Neural progenitor cell (in vitro differentiated cells): ENCODE data around the gene ANKAR. TPM values are rescaled to one million over a fixed set of nuclear protein-coding genes. Genes with fewer than 3 reads are reported as not detected.
A peak's percentile ranks its signal among the peaks of the same experiment; 100 is the strongest.

ENCODE experiments used
- DNase-seq: peaks from one replicate; pipeline ENCODE4 v3.0.0-alpha.2; 2016; ENCODE audit warnings: low spot score
- H2AFZ ChIP-seq: fragments of 200-600 bp; sonication (generic); replicated peaks from 2 replicates; pipeline ENCODE4 v1.6.1; 2016; ENCODE audit warnings: antibody characterized with exemption
- H3F3A ChIP-seq: fragments of 200-600 bp; sonication (generic); 2 replicates; pipeline ENCODE4 v1.6.1; 2016; ENCODE audit warnings: antibody characterized with exemption, low read depth
- H3K27ac ChIP-seq: fragments of 200-600 bp; sonication (generic); 2 replicates; pipeline ENCODE4 v1.5.1; 2016; ENCODE audit warnings: mild to moderate bottlenecking
- H3K27me3 ChIP-seq: fragments of 200-600 bp; sonication (generic); 2 replicates; pipeline ENCODE4 v1.6.1; 2016; ENCODE audit warnings: mild to moderate bottlenecking, moderate library complexity
- H3K36me3 ChIP-seq: fragments of 200-600 bp; sonication (generic); 2 replicates; pipeline ENCODE4 v1.5.1; 2016
- H3K4me1 ChIP-seq: fragments of 200-600 bp; sonication (generic); 2 replicates; pipeline ENCODE4 v1.6.1; 2016; ENCODE audit warnings: mixed run types
- H3K4me2 ChIP-seq: fragments of 200-600 bp; sonication (generic); 2 replicates; pipeline ENCODE4 v1.6.1; 2016
- H3K4me3 ChIP-seq: fragments of 200-600 bp; sonication (generic); 2 replicates; pipeline ENCODE4 v1.5.1; 2016
- H3K79me2 ChIP-seq: fragments of 200-600 bp; sonication (generic); 2 replicates; pipeline ENCODE4 v1.6.1; 2016; ENCODE audit warnings: low read depth
- H3K9ac ChIP-seq: fragments of 200-600 bp; sonication (generic); 2 replicates; pipeline ENCODE4 v1.6.1; 2016
- H3K9me3 ChIP-seq: fragments of 200-600 bp; sonication (generic); 2 replicates; pipeline ENCODE4 v1.5.1; 2016; ENCODE audit warnings: low read depth
- H4K20me1 ChIP-seq: fragments of 200-600 bp; sonication (generic); 2 replicates; pipeline ENCODE4 v1.6.1; 2016; ENCODE audit warnings: low read depth
- H3K27ac Mint-ChIP-seq: 3 replicates; pipeline ENCODE4 v1.8.0; 2021; ENCODE audit warnings: mixed read lengths
- H3K27me3 Mint-ChIP-seq: 2 replicates; pipeline ENCODE4 v1.8.0; 2022; ENCODE audit warnings: low read depth, mild to moderate bottlenecking, inconsistent platforms, moderate library complexity, mixed read lengths; ENCODE audit not compliant: insufficient read depth
- H3K36me3 Mint-ChIP-seq: 3 replicates; pipeline ENCODE4 v1.8.0; 2021; ENCODE audit warnings: mixed read lengths
- H3K4me1 Mint-ChIP-seq: 3 replicates; pipeline ENCODE4 v1.8.0; 2021; ENCODE audit warnings: mixed read lengths
- H3K4me3 Mint-ChIP-seq: 3 replicates; pipeline ENCODE4 v1.8.0; 2021; ENCODE audit warnings: mild to moderate bottlenecking, moderate library complexity, mixed read lengths
- H3K9me3 Mint-ChIP-seq: 3 replicates; pipeline ENCODE4 v1.8.0; 2020; ENCODE audit warnings: mixed read lengths
- EZH2 ChIP-seq: fragments of 200-600 bp; sonication (generic); IDR thresholded peaks from 2 replicates; pipeline ENCODE4 v1.6.1; 2017; ENCODE audit warnings: antibody characterized with exemption, mild to moderate bottlenecking, moderate library complexity
- EZH2phosphoT487 ChIP-seq: fragments of 200-600 bp; sonication (generic); IDR thresholded peaks from 2 replicates; pipeline ENCODE4 v1.6.1; 2017; ENCODE audit warnings: antibody characterized with exemption
- total RNA-seq: library from RNA; depleted of rRNA; stranded (reverse); fragments of >200 nt; gene quantifications from 2 replicates; pipeline ENCODE4 v1.2.3, GENCODE V29; 2015; ENCODE audit warnings: low replicate concordance
- TF ChIP-seq, protein P1 (sequence below): fragments of 200-600 bp; sonication (generic); IDR thresholded peaks from 2 replicates; pipeline ENCODE4 v1.5.1; 2017; ENCODE audit warnings: antibody characterized with exemption, mild to moderate bottlenecking

ANKAR gene
- 5.0 and 12.0 TPM in 2 replicates for total RNA-seq

- Histone ChIP-seq H3K9ac (peak within 1 kb of the TSS; percentile 64), H3K4me1 (peaks cover 4% of the 10 kb centered on the region), H3K4me3 (peak within 1 kb of the TSS; percentile 57), H3F3A (peaks cover 19% of the 10 kb centered on the region), H3K79me2 (no peaks in the 10 kb centered on the region), H3K36me3 (no peaks in the 10 kb centered on the region), H3K27ac (no peak within 1 kb of the TSS), H3K27me3 (no peaks in the 10 kb centered on the region), H3K4me2 (peak within 1 kb of the TSS; percentile 81), H2AFZ (peak within 1 kb of the TSS; percentile 99), H4K20me1 (no peaks in the 10 kb centered on the region), H3K9me3 (no peaks in the 10 kb centered on the region)
- Mint-ChIP-seq H3K36me3 (peaks cover 23% of the 10 kb centered on the region), H3K9me3 (peaks cover 19% of the 10 kb centered on the region), H3K4me1 (peaks cover 8% of the 10 kb centered on the region), H3K27me3 (no peaks in the 10 kb centered on the region), H3K4me3 (peak within 1 kb of the TSS; percentile 87), H3K27ac (peak within 1 kb of the TSS; percentile 89)
- peak; percentile 96 for DNase-seq
- no peak for TF ChIP-seq EZH2phosphoT487
- TF ChIP-seq, protein P1, sequence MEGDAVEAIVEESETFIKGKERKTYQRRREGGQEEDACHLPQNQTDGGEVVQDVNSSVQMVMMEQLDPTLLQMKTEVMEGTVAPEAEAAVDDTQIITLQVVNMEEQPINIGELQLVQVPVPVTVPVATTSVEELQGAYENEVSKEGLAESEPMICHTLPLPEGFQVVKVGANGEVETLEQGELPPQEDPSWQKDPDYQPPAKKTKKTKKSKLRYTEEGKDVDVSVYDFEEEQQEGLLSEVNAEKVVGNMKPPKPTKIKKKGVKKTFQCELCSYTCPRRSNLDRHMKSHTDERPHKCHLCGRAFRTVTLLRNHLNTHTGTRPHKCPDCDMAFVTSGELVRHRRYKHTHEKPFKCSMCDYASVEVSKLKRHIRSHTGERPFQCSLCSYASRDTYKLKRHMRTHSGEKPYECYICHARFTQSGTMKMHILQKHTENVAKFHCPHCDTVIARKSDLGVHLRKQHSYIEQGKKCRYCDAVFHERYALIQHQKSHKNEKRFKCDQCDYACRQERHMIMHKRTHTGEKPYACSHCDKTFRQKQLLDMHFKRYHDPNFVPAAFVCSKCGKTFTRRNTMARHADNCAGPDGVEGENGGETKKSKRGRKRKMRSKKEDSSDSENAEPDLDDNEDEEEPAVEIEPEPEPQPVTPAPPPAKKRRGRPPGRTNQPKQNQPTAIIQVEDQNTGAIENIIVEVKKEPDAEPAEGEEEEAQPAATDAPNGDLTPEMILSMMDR: peak; percentile 82
Measured at GRCh38 chr2:189674374-189675112, at the start of gene ANKAR. TSS of gene ANKAR (plus strand) at chr2:189674670. CDS start at chr2:189676491, 1,821 bp downstream.

DNA sequence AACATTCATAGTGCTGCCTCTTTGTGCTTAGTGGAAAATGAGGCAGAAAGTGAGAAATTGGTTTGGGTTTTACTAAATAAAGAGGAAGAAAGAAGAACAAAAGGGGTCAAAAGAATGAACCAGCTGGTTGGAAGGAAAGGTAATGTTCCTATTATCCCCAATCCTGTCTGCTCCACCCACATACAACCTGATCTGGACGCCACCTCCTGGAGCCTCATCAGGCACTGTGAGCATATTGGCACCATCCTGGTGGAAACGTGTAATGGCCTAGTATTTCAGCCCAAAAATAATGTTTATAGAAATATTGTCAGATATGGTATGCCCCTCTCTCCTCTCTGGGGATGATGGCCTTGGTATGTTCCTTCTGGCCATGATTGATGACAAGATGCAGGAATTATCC is 48.8 kb upstream of the ANKAR start:
- Histone ChIP-seq H3F3A (no peaks in the 10 kb centered on the region), H2AFZ (no peak overlapping the region), H3K4me3 (no peak overlapping the region), H3K9ac (no peak overlapping the region), H3K4me1 (no peaks in the 10 kb centered on the region), H3K4me2 (no peak overlapping the region), H3K9me3 (no peaks in the 10 kb centered on the region), H3K36me3 (no peaks in the 10 kb centered on the region), H3K27ac (no peak overlapping the region), H4K20me1 (no peaks in the 10 kb centered on the region), H3K79me2 (no peaks in the 10 kb centered on the region), H3K27me3 (no peaks in the 10 kb centered on the region)
- no peak for TF ChIP-seq EZH2
- TF ChIP-seq EZH2phosphoT487: no peak
- TF ChIP-seq, protein P1: no peak
- Mint-ChIP-seq H3K27me3 (no peaks in the 10 kb centered on the region), H3K4me3 (no peak overlapping the region), H3K36me3 (no peaks in the 10 kb centered on the region), H3K27ac (no peak overlapping the region), H3K9me3 (no peaks in the 10 kb centered on the region), H3K4me1 (no peaks in the 10 kb centered on the region)
- no peak for DNase-seq

DNA sequence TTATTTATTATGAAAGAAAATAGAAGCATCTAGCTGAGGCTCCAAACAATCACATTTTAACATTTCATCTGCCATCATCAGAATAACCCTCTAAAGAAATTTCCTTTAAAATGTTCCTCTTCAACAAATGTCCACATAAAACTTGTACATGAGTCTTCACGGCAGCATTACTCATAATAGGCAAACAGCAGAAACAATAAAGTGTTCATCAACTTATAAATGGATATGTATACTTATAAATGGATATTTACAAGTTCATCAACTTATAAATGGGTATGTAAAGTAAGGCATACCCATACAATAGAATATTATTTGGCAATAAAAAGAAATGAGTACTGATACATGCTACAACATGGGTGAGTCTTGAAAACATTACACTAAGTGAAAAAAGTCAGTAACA is 46.7 kb upstream of the ANKAR start:
- no peak overlapping the region for H3K4me2 ChIP-seq
- H3K9me3 ChIP-seq: no peaks in the 10 kb centered on the region
- H3K79me2 ChIP-seq: no peaks in the 10 kb centered on the region
- Mint-ChIP-seq H3K27ac (no peak overlapping the region), H3K36me3 (no peaks in the 10 kb centered on the region), H3K4me1 (no peaks in the 10 kb centered on the region), H3K27me3 (no peaks in the 10 kb centered on the region), H3K9me3 (no peaks in the 10 kb centered on the region), H3K4me3 (no peak overlapping the region)
- no peaks in the 10 kb centered on the region for H3F3A ChIP-seq
- no peaks in the 10 kb centered on the region for H4K20me1 ChIP-seq
- no peaks in the 10 kb centered on the region for H3K27me3 ChIP-seq
- H3K36me3 ChIP-seq: no peaks in the 10 kb centered on the region
- no peak overlapping the region for H2AFZ ChIP-seq
- H3K4me1 ChIP-seq: no peaks in the 10 kb centered on the region
- TF ChIP-seq EZH2phosphoT487 (no peak), EZH2 (no peak)
- TF ChIP-seq, protein P1: no peak
- H3K9ac ChIP-seq: no peak overlapping the region
- H3K27ac ChIP-seq: no peak overlapping the region
- no peak overlapping the region for H3K4me3 ChIP-seq
- no peak for DNase-seq
